AG09309 (cell line): ENCODE data around the gene RBM5.

Source experiments
- DNase-seq: peaks from one replicate; pipeline ENCODE4 v3.0.0-alpha.2; 2010; ENCODE audit warnings: low read depth
- H3K4me3 ChIP-seq: 2 replicates; pipeline ENCODE4 v1.5.1; 2011; ENCODE audit warnings: mild to moderate bottlenecking, low read depth, low read length, moderate library complexity; ENCODE audit not compliant: control insufficient read depth
- CTCF ChIP-seq: IDR thresholded peaks from 2 replicates; pipeline ENCODE4 v1.5.1; 2011; ENCODE audit warnings: mild to moderate bottlenecking, low read depth, low read length, inconsistent platforms; ENCODE audit not compliant: insufficient read depth, control insufficient read depth; ENCODE audit errors: missing control alignments

RBM5 gene

GRCh38 chr3:50147016-50147415 is 58.3 kb downstream of the RBM5 start:
- no peak overlapping the region for H3K4me3 ChIP-seq
- no peak for TF ChIP-seq CTCF
- no peak for DNase-seq

- DNase-seq = no peak
- TF ChIP-seq CTCF = no peak
- H3K4me3 ChIP-seq = no peak overlapping the region
Observed at GRCh38 chr3:50147447-50147846, 58.7 kb downstream of the RBM5 start.

GRCh38 chr3:50147861-50148260 is 59.1 kb downstream of the RBM5 start:
- no peak for TF ChIP-seq CTCF
- DNase-seq = no peak
- no peak overlapping the region for H3K4me3 ChIP-seq

GRCh38 chr3:50150404-50150750 is 61.7 kb downstream of the RBM5 start:
- DNase-seq = no peak
- no peak overlapping the region for H3K4me3 ChIP-seq
- no peak for TF ChIP-seq CTCF

DNA sequence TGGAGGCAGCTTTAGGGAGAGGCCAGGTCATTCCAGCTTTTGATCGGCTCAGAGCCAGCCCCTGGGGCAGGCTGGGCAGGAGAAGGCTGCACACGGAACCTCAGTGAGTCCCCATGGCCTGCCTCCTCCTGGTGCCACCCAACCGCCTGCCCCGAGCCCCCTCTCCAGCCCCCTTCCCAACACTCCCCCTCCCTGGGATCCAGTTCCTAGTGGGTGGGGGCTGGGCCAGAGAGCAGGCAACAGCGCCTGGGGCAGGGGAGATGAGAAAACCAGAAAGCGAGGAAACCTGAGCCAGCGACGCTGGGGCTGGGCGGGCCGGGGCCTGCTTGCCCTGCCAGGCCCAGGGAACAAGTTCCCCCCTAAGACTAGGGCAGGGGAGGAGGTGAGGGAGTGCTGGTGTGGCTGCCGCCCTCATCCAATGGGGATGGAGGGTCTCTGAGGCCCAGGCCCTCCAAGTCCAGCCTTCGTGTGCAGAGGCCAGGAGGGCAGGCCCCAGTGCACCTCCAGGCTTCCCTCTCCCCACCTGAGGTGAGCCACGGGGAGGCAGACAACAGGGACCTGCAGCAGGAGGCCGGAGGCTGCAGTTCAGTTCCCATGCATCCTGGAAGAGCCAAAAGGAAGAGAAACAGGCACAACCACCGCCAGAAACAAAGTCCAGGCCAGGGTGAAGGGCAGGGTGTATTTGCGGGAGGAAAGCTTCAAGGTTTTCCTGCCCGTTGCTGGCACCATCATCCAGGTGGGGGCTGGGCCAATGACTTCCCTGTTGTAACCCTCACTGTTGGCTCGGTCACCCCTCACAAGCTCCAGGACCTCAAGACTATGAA is 62.4 kb downstream of the RBM5 start:
- H3K4me3 ChIP-seq = no peak overlapping the region
- DNase-seq = no peak
- TF ChIP-seq CTCF = no peak

- no peak for DNase-seq
- no peak for TF ChIP-seq CTCF
Observed at GRCh38 chr3:50151728-50152127, 63.0 kb downstream of the RBM5 start.

More at GRCh38 chr3:50151728-50152127, 63.0 kb downstream of the RBM5 start:
- no peak overlapping the region for H3K4me3 ChIP-seq
